Tibial nerve (tissue), 3 donors: ENCODE measurements around the gene RBFOX1.

Experiments used
- POLR2A ChIP-seq, 2 donors: fragments of 450-650 bp; IDR thresholded peaks; one replicate each; pipeline ENCODE4 v1.6.1; 2017; ENCODE audit warnings: antibody characterized with exemption in 2 of 2, mild to moderate bottlenecking in 2 of 2, moderate library complexity in 2 of 2
- TF ChIP-seq, protein P1 (sequence below), 5 experiments: fragments of 200-600 bp in 3 of 5; fragments of 450-650 bp in 2 of 5; sonication (generic) in 3 of 5; IDR thresholded peaks; one replicate each; pipeline ENCODE4 v1.5.1; 2016 to 2019; ENCODE audit warnings: antibody characterized with exemption in 5 of 5, mild to moderate bottlenecking in 3 of 5, moderate library complexity in 2 of 5

GRCh38 chr16:7381671-7382070 lies 49.0 kb downstream of the RBFOX1 start:
- TF ChIP-seq, protein P1, sequence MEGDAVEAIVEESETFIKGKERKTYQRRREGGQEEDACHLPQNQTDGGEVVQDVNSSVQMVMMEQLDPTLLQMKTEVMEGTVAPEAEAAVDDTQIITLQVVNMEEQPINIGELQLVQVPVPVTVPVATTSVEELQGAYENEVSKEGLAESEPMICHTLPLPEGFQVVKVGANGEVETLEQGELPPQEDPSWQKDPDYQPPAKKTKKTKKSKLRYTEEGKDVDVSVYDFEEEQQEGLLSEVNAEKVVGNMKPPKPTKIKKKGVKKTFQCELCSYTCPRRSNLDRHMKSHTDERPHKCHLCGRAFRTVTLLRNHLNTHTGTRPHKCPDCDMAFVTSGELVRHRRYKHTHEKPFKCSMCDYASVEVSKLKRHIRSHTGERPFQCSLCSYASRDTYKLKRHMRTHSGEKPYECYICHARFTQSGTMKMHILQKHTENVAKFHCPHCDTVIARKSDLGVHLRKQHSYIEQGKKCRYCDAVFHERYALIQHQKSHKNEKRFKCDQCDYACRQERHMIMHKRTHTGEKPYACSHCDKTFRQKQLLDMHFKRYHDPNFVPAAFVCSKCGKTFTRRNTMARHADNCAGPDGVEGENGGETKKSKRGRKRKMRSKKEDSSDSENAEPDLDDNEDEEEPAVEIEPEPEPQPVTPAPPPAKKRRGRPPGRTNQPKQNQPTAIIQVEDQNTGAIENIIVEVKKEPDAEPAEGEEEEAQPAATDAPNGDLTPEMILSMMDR (IDR thresholded peaks at IDR 0.05), result no peak
- TF ChIP-seq POLR2A (IDR thresholded peaks at IDR 0.05), result no peak
